Measurements from ENCODE around the gene SENP1. TPM values are rescaled to one million over a fixed set of nuclear protein-coding genes. Genes with fewer than 3 reads are reported as not detected.

Gene SENP1
- total and polyA plus RNA-seq, 2 of the 4 experiments (the other 2 are of a cell fraction): 7.2 to 25.3 TPM

DNA sequence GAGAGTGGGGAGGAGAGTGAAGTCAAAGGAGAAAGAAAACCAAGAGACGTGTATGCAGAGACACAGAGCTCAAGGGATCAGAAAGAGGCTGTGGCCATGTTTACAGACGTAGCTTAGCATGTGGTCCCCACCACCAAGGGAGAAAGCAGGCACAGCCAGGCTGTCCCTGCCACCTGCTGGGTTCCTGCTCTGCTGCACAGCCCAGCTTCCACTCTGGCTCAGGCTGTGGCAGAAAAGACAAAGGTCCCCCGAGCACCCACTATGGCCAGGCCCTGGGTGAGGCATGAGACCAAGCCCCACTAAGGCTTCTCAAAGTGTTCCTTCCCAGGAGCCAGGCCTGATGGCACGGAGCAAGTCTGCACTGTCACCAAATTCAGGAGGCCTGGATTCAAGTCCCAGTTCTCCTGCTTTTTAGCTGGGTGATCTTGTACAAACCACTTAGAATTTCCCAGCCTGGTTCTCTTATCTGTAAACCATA is 75.7 kb downstream of the SENP1 start:
- Histone ChIP-seq H3K14ac (replicated peaks; ENCODE audit: low read depth, low read length) (no peak overlapping the region), H3K4me3 (ENCODE audit: insufficient read depth, low read depth, low read length) (no peak overlapping the region), H3K27me3 (ENCODE audit: control insufficient read depth, insufficient read depth, low read length) (peaks cover 47% of the 10 kb centered on the region), H2BK20ac (ENCODE audit: low read depth, low read length) (no peak overlapping the region), H4K8ac (ENCODE audit: low read depth in 2 of 2, low read length in 2 of 2) (no peak overlapping the region), H3K23ac (ENCODE audit: low read depth, low read length) (no peak overlapping the region), H2BK5ac (ENCODE audit: low read depth, low read length, poor library complexity, severe bottlenecking) (no peak overlapping the region), H2AK9ac (replicated peaks; ENCODE audit: low read depth, low read length, poor library complexity) (no peak overlapping the region), H2BK15ac (ENCODE audit: low read depth, low read length) (no peak overlapping the region), H3K9me1 (ENCODE audit: insufficient read depth, low read length) (no peaks in the 10 kb centered on the region), H3K27ac (ENCODE audit: insufficient read depth, low read length) (no peak overlapping the region), H4K5ac (ENCODE audit: low read depth, low read length) (no peak overlapping the region), H3K9ac (ENCODE audit: low read depth, low read length) (no peak overlapping the region), H4K91ac (ENCODE audit: insufficient read depth, low read depth, low read length) (no peak overlapping the region), H3K79me1 (ENCODE audit: low read depth in 1 of 2, low read length in 2 of 2) (no peaks in the 10 kb centered on the region), H3K4ac (ENCODE audit: low read depth, low read length) (no peak overlapping the region), H4K20me1 (ENCODE audit: insufficient read depth, low read length) (no peaks in the 10 kb centered on the region), H3K18ac (ENCODE audit: low read depth, low read length) (no peak overlapping the region), H2BK120ac (ENCODE audit: low read depth, low read length) (no peak overlapping the region), H3K4me1 (ENCODE audit: control insufficient read depth, insufficient read depth, low read length) (peaks cover 4% of the 10 kb centered on the region; the same call in 1 of the 2 replicates), H3K36me3 (ENCODE audit: control insufficient read depth, insufficient read depth, low read length) (no peaks in the 10 kb centered on the region), H2AK5ac (ENCODE audit: low read depth, low read length) (no peak overlapping the region), H2AFZ (replicated peaks; ENCODE audit: low read length, poor library complexity) (peak overlapping the region; percentile 40), H3K4me2 (ENCODE audit: low read depth, low read length) (no peak overlapping the region), H3K56ac (ENCODE audit: extremely low read depth, insufficient read depth, low read length) (no peak overlapping the region), H3K9me3 (ENCODE audit: control insufficient read depth, insufficient read depth, low read length) (no peaks in the 10 kb centered on the region)
- in situ Hi-C loops (cut with MboI; ENCODE audit: low sequenced_read_pairs): no loop called here
- TF ChIP-seq POLR2A (IDR thresholded peaks at IDR 0.05; ENCODE audit: low read depth, low read length): no peak
- no peak for TF ChIP-seq FOS (IDR thresholded peaks at IDR 0.05; ENCODE audit: low read depth, low read length)
- no peak for TF ChIP-seq RAD21 (IDR thresholded peaks at IDR 0.05; ENCODE audit: low read length)
- TF ChIP-seq BHLHE40 (IDR thresholded peaks at IDR 0.05; ENCODE audit: low read depth, low read length): no peak
- TF ChIP-seq, protein P1, sequence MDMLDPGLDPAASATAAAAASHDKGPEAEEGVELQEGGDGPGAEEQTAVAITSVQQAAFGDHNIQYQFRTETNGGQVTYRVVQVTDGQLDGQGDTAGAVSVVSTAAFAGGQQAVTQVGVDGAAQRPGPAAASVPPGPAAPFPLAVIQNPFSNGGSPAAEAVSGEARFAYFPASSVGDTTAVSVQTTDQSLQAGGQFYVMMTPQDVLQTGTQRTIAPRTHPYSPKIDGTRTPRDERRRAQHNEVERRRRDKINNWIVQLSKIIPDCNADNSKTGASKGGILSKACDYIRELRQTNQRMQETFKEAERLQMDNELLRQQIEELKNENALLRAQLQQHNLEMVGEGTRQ (IDR thresholded peaks at IDR 0.05; ENCODE audit: low read depth, low read length): no peak
- TF ChIP-seq, protein P2, sequence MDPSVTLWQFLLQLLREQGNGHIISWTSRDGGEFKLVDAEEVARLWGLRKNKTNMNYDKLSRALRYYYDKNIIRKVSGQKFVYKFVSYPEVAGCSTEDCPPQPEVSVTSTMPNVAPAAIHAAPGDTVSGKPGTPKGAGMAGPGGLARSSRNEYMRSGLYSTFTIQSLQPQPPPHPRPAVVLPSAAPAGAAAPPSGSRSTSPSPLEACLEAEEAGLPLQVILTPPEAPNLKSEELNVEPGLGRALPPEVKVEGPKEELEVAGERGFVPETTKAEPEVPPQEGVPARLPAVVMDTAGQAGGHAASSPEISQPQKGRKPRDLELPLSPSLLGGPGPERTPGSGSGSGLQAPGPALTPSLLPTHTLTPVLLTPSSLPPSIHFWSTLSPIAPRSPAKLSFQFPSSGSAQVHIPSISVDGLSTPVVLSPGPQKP (IDR thresholded peaks at IDR 0.05; ENCODE audit: borderline replicate concordance, low read depth, low read length): no peak
- TF ChIP-seq CEBPB (IDR thresholded peaks at IDR 0.05; ENCODE audit: low read depth, low read length): no peak
- TF ChIP-seq RCOR1 (IDR thresholded peaks at IDR 0.05; ENCODE audit: insufficient replicate concordance, low read length): no peak
- no peak for TF ChIP-seq MAFK (IDR thresholded peaks at IDR 0.05; ENCODE audit: low read depth, low read length)
- TF ChIP-seq MAZ (IDR thresholded peaks at IDR 0.05; ENCODE audit: borderline replicate concordance, low read depth, low read length): no peak
- no peak for TF ChIP-seq NFE2L2 (IDR thresholded peaks at IDR 0.05; ENCODE audit: low read depth, low read length)
- no peak for TF ChIP-seq SMC3 (IDR thresholded peaks at IDR 0.05; ENCODE audit: low read depth, low read length)
- TF ChIP-seq CHD1 (IDR thresholded peaks at IDR 0.05; ENCODE audit: low read depth, low read length): no peak
- TF ChIP-seq MXI1 (IDR thresholded peaks at IDR 0.05; ENCODE audit: borderline replicate concordance, low read depth, low read length): no peak
- TF ChIP-seq, protein P3, sequence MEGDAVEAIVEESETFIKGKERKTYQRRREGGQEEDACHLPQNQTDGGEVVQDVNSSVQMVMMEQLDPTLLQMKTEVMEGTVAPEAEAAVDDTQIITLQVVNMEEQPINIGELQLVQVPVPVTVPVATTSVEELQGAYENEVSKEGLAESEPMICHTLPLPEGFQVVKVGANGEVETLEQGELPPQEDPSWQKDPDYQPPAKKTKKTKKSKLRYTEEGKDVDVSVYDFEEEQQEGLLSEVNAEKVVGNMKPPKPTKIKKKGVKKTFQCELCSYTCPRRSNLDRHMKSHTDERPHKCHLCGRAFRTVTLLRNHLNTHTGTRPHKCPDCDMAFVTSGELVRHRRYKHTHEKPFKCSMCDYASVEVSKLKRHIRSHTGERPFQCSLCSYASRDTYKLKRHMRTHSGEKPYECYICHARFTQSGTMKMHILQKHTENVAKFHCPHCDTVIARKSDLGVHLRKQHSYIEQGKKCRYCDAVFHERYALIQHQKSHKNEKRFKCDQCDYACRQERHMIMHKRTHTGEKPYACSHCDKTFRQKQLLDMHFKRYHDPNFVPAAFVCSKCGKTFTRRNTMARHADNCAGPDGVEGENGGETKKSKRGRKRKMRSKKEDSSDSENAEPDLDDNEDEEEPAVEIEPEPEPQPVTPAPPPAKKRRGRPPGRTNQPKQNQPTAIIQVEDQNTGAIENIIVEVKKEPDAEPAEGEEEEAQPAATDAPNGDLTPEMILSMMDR (conservative IDR thresholded peaks at IDR 0.05; ENCODE audit: low read depth, low read length): no peak
- no peak for DNase-seq
- intact Hi-C loops (cut with micrococcal nuclease): no loop called here
- WGBS, 2 experiments (ENCODE audit: extremely low coverage in 2 of 2, insufficient read length in 1 of 2): 60% methylated on average over 3 of the region's 4 CpGs; no CpG with 5 or more reads in 1 of the 2 experiments
- no peak for ATAC-seq (ENCODE audit: low read depth)
- dilution Hi-C loops (cut with HindIII; ENCODE audit: low sequenced_read_pairs, unreplicated experiment): no loop called here
- no TSS peak for BruUV-seq (replicated peaks)
- CTCF ChIA-PET: no interaction called here
- POLR2A ChIA-PET (ENCODE audit: unreplicated experiment): no interaction called here

All from IMR-90 (cell line).